NCI-H524 treated with DMSO at 0.1 percent for 48 hours (cell line): ENCODE results near the gene UPK2.
A peak's percentile ranks its signal among the peaks of the same experiment; 100 is the strongest.

Experiments
- DNase-seq: peaks from one replicate; lab custom pipeline; 2025; lab: John Stamatoyannopoulos, UW

The UPK2 gene

DNA sequence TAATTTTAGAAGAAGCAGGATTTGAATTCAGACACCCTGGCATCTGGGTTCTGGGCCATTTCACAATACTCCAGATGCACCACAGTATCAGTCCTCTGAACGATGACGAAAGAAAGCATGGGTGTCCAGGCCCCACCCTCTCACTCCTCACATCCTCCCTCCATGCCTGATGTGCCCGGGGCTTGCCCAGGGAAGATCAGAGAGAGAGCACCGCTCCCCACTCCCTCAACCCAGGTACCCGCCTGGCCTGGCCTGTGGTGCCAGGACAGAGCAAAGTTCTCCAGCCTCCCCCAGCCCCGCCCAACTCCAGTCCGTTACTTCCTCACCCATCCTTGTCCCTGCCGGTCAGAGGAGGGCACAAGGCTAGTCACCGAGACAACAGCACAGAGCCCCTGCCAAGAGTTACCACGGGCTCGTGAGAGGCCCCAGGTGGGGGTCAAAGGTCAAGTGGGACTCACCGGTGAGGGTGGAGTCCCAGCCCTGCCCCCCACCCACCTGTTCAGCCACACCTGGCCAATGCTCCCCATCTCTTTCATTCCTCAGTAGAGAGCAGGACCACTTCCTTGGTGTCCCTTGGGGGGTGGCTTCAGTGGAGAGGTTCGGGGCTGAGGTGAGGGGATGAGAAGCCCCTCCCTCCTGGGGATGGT lies 38.5 kb upstream of the UPK2 start:
- DNase-seq, result no peak

GRCh38 chr11:118918128-118918685 lies 37.9 kb upstream of the UPK2 start:
- no peak for DNase-seq

GRCh38 chr11:118918686-118919280 lies 37.3 kb upstream of the UPK2 start:
- DNase-seq, result no peak

DNA sequence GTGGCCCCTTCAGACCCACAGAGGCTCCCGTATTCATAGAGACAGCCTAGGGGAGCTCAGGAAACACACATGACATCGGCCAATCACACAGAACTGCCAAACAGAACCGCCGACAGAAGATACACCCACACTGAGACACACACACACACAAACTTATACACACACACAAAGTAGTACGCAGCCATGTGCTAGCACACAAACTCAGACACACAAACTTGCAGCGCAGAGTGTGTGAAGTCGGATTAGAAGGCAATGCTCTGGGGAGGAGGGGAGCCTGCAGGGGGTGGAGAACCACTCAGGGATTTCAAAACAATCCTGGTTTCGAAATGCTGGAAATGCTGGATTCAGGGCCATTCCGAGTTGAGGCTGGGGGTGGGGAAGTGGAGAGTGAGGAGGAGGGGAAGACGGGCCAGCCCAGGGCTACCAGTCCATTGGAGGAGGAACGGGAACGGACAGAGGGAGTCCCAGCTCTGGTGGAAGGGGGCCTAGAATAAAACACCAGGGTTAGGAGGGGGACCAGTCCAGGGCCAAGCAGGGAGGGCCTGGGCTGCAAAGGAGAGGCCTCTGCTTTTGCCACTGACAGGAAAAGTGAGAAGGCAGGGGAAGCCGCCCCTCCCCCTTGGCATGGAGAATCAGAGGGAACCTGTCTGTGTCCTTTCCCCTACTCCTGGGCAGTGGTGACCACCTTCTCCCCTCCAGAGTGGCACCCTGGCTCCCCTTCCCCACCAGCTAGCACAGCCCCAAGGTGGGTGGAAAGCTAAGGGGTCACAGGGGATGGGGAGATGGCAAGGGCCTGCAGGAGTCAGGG lies 34.8 kb upstream of the UPK2 start:
- no peak for DNase-seq

DNA sequence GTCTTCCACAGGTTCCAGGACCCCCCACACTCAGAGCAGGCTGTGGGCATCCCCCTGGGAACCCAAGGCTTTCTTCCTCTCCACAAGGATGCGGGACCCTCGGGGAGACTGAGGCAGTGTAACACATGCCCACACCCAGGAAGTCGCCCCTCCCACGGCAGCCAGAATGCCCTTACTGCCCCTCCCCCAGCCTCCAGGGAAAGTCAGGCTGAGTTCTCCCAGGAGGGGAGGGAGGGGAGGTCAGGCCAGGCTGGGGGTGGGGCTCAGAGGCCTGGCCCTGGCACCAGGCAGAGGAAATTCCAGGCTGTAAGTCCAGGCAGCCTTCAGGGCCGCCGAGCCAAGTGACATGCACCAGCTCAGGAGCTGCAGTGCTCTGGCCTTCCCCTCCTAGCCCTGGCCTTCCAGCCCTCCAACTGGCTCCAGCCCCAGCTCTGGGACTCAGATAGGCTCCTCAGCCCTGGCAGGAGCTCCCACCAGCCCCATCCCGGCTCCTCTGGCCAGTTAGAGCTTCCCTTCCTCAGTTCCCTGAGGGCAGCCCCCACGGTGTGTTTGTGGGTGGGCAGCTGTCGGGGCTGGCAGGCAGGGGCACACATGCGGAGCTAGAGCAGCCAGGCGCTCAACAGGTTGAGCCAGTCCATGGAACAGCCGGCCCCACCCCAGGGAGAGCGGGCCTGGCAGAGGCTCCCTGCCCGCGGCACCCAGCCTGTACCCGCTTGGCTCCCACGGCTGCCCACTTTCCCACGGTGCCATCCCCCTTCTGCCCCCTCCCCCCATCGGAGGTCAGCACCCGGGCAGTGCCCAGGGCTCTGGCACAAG lies 34.0 kb upstream of the UPK2 start:
- no peak for DNase-seq

- DNase-seq, result no peak
Measured at GRCh38 chr11:118922745-118923627, 33.1 kb upstream of the UPK2 start.

GRCh38 chr11:118923721-118924587 lies 32.1 kb upstream of the UPK2 start:
- no peak for DNase-seq

DNA sequence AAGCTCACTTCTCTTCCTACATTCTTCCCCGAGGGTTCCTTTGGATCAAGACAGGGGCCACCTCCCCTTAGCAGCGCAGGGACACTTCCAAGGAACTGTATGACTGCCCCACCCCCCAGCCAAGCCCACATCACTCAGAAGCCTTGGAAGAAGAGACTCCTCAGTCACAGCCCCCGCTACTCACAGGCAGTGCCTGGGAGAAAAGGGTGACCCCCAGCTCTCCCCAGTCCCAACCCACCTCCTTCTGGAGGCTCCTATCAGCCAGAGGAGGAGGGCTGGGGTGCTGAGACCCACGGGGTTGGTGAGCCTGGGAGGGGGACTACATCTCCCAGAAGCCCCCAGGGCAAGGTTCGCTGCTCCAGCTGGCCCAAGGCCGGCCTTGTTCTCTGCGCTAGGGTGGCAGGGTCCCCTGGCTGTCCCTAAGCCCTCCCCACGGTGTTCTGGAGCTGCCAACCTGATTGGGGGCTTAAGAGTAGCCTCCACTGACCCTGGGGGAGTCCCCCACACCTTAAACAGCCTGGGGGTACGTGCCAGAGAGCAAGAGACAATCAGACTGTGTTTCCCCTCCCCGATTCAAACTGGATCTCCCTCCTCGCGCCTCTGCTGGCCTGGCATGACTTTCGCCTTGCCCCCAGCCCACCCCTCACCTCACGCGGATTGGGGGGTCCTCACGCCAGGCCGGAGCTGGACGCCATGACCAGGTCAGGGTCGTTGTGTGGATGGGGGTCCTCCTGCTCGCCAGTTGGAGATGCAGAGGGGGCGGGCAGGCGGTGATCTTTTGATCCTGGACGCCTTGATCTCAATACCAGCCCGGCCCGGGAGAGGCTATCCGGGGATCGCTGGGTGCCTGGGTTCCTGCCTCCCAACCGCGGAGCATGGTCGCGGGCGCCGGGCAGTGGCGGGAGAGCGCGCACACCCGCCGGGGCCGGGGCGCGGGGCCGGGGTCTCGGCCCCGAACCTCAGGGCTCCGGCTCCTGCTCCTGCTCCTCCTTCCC lies 31.2 kb upstream of the UPK2 start:
- no peak for DNase-seq

DNA sequence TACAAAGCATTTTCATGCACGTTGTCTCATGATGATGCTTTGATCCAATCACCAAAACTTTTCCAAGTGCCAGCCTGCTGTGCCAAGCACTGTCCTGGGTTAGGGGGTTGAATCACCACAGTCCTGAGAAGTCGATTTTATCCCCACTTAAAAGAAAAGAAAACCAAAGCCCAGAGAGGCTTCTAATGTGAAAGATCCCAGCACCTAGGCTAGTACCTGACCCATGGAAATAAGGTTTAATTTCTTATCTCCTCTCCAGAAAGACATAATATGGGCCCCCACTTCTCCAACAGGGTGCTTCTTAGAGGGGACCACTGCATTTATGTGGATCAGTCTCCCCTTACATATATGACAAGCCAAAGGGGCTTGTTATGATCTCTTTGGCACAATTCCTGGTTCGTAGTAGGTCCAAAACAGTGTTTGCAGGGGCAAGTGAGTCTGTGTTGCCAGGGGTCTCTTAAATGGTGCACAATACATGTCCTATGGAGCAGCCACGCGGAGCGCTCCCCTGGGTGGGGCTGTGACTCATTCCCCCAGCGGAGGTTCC lies 28.5 kb upstream of the UPK2 start:
- DNase-seq, result no peak

DNA sequence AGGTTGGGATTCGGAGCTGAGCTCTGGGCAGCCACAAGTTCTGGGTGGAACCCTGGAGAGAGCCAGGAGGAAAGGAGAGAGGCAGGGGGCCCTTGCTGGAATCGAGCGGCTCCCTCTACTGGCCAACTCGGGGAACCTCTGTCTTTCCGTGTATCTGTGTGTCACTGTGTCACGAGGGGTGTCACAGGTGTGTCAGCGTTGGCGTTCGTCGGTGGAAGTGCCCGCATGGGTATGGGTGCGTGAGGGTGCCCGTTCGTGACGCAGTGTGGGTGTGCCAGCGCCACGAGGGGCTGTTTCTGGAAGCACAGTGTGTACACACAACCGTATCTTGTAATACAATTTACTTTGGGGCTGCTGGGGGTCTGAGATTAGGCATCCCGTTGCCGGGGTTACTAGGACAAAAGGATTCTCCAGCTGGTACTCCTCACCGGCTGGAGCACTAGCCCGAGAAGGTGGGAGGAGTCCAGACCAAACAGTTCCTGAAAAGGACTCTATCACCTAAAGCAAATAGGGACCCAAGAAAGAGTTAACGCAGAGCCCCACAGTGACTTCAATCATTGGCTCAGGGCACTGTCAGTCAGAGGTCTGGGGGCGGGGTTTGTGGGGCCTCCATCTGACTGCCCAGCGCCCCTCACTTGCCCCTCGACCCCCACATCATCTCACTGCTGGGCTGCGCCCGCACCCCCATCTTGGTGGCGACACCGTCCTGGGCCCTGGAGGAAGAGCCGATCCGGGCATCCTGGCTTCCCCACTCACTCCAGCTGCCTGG lies 27.8 kb upstream of the UPK2 start:
- DNase-seq, result peak; percentile 69

- no peak for DNase-seq
Measured at GRCh38 chr11:118928870-118929500, 27.1 kb upstream of the UPK2 start.

- no peak for DNase-seq
Measured at GRCh38 chr11:118929501-118930093, 26.5 kb upstream of the UPK2 start.

GRCh38 chr11:118930094-118930712 lies 25.9 kb upstream of the UPK2 start:
- no peak for DNase-seq

GRCh38 chr11:118931571-118931970 lies 24.5 kb upstream of the UPK2 start:
- DNase-seq, result no peak

GRCh38 chr11:118933486-118933885 lies 22.6 kb upstream of the UPK2 start:
- no peak for DNase-seq

GRCh38 chr11:118935376-118935775 lies 20.7 kb upstream of the UPK2 start:
- DNase-seq, result no peak
